Pancreas (tissue), 10 donors: ENCODE results near the gene CDKN1C. TPM values are rescaled to one million over a fixed set of nuclear protein-coding genes. Genes with fewer than 3 reads are reported as not detected.
A peak's percentile ranks its signal among the peaks of the same experiment; 100 is the strongest.

ENCODE experiments used
- ATAC-seq, 4 donors: fragments of 200-7000 bp; cut with Tn5 transposase; one replicate each; pipeline versions ENCODE4 v1.8.0 to v1.9.1; 2020; ENCODE audit warnings: mild to moderate bottlenecking in 4 of 4, moderate library complexity in 4 of 4
- DNase-seq, 6 donors: peaks; one replicate each; pipeline ENCODE4 v3.0.0-alpha.2; 2020
- FAIRE-seq: peaks from 2 replicates; lab custom pipeline; 2012; peaks lifted over from hg19 to GRCh38; lab: Jason Lieb, UNC
- H3K27ac ChIP-seq, 4 donors: fragments of 200-600 bp; sonication (generic); 1 replicate in 3 of 4; 2 replicates in 1 of 4; pipeline versions ENCODE4 v1.5.0 to v1.8.0; 2020
- H3K27me3 ChIP-seq, 4 donors: fragments of 200-600 bp; one replicate each; pipeline ENCODE4 v1.8.0; 2021
- H3K36me3 ChIP-seq, 3 donors: fragments of 200-600 bp; sonication (generic) in 1 of 3; one replicate each; pipeline versions ENCODE4 v1.5.0 to v1.8.0; 2020 to 2021
- H3K4me1 ChIP-seq, 3 donors: fragments of 200-600 bp; one replicate each; pipeline ENCODE4 v1.8.0; 2021
- H3K4me3 ChIP-seq, 4 donors: fragments of 200-600 bp; sonication (generic) in 2 of 4; one replicate each; pipeline versions ENCODE4 v1.5.0 to v1.8.0; 2020 to 2021
- H3K9me3 ChIP-seq, 4 donors: fragments of 200-600 bp; one replicate each; pipeline ENCODE4 v1.8.0; 2021
- CTCF ChIP-seq, 4 donors: fragments of 200-600 bp; sonication (generic) in 3 of 4; IDR thresholded peaks; one replicate each; pipeline versions ENCODE4 v1.5.0 to v1.8.0; 2021; ENCODE audit warnings: antibody characterized with exemption in 4 of 4
- WGBS, 2 donors: extraction: QIAGEN DNeasy Blood & Tissue Kit; methylation state at CpG; one replicate each; pipeline ENCODE4 v1.1.7; 2013; 5-methylcytosine and 5-hydroxymethylcytosine counted together
- intact Hi-C, 3 donors: fragments of 100-400 bp; cut with DNase I; formaldehyde crosslinking; loops; one replicate each; pipeline versions ENCODE4 v1.11.1 to v1.14.2; 2022
- polyA plus RNA-seq, 2 donors: library from polyadenylated mRNA; stranded (reverse); fragments of 200-250 nt; gene quantifications; one replicate each; pipeline ENCODE4 v1.2.3, GENCODE V29; 2013
- total RNA-seq, 6 donors: library from RNA; stranded (reverse); fragmentation: NEBNext Ultra II Directional in 4 of 6; extraction: Animal tissue kit (Norgen Biotek cat#: 25700) in 4 of 6; gene quantifications; one replicate each; pipeline versions ENCODE4 v1.2.1 to v1.2.4, GENCODE V29; 2021 to 2023
- donor health status: healthy with polysubstance abuse.
- donor health status: DM: no; HTN: no; CAD: no; lungs with moderate emphysema.
- donor health status: DM: no; HTN: no; CAD: no.
- donor health status: control.
- donor health status: control.
- donor health status: Bipolar disorder and iron deficiency.
- donor health status: DM: yes; HTN: yes; CAD: no.
- donor health status: DM: no; HTN: no; CAD: no.
- donor health status: DM: no; HTN: no; CAD: no.
- donor health status: DM: yes; HTN: yes; CAD: no.

CDKN1C gene
- total and polyA plus RNA-seq, 8 donors, result 9.2 to 71.4 (median 20.0) TPM

GRCh38 chr11:2893935-2894334 is 8.4 kb upstream of the CDKN1C start:
- intact Hi-C loops, result loop anchor here (5.0 to 10.0 kb wide), 4 partner anchors 359 to 589 kb away; partner anchors contain the start of genes C11orf21 (in 1 of the 3) and TSPAN32 (in 1 of the 3)
- ATAC-seq (no peak), FAIRE-seq (no peak), DNase-seq (peak in 1 of 6 donors; percentile 15)
- Histone ChIP-seq H3K27ac (no peak overlapping the region), H3K4me1 (peaks cover 14 to 23% (median 17%) of the 10 kb centered on the region in 3 donors), H3K4me3 (no peak overlapping the region), H3K27me3 (no peaks in the 10 kb centered on the region), H3K36me3 (no peaks in the 10 kb centered on the region), H3K9me3 (no peaks in the 10 kb centered on the region)
- TF ChIP-seq CTCF (IDR thresholded peaks at IDR 0.05), result no peak
- 86 to 87% methylated on average over 4 of the region's 4 CpGs for WGBS, 2 donors

GRCh38 chr11:2892967-2893528 is 7.5 kb upstream of the CDKN1C start:
- peak in 1 of 4 donors; percentile 2 for ATAC-seq
- Histone ChIP-seq H3K4me1 (peaks cover 14 to 23% (median 17%) of the 10 kb centered on the region in 3 donors), H3K9me3 (no peaks in the 10 kb centered on the region), H3K4me3 (peak overlapping the region in 1 of 4 donors; percentile 29), H3K27me3 (no peaks in the 10 kb centered on the region), H3K27ac (peak overlapping the region in 1 of 4 donors; percentile 3), H3K36me3 (no peaks in the 10 kb centered on the region)
- intact Hi-C loops, result loop anchor here (5.0 to 10.0 kb wide), 4 partner anchors 358 to 588 kb away; partner anchors contain the start of genes C11orf21 (in 1 of the 3) and TSPAN32 (in 1 of the 3)
- no peak for TF ChIP-seq CTCF (IDR thresholded peaks at IDR 0.05)
- DNase-seq, result peak in 2 of 6 donors; percentile 25 to 36
- no peak for FAIRE-seq
- WGBS, 2 donors, result 57 to 59% methylated on average over 4 of the region's 4 CpGs

GRCh38 chr11:2892215-2892966 is 6.8 kb upstream of the CDKN1C start:
- TF ChIP-seq CTCF (IDR thresholded peaks at IDR 0.05), result peak; percentile 69 to 83 (median 80)
- WGBS, 2 donors, result 12 to 15% methylated on average over 31 to 34 of the region's 34 CpGs
- H3K9me3 ChIP-seq, result no peaks in the 10 kb centered on the region
- peaks cover 14 to 23% (median 17%) of the 10 kb centered on the region in 3 donors for H3K4me1 ChIP-seq
- peak in 3 of 6 donors; percentile 46 to 80 (median 64) for DNase-seq
- peak in 3 of 4 donors; percentile 56 to 65 (median 59) for ATAC-seq
- H3K27me3 ChIP-seq, result no peaks in the 10 kb centered on the region
- intact Hi-C loops, result loop anchor here (5.0 to 10.0 kb wide), 4 partner anchors 358 to 588 kb away; partner anchors contain the start of genes C11orf21 (in 1 of the 3) and TSPAN32 (in 1 of the 3)
- FAIRE-seq, result no peak
- H3K36me3 ChIP-seq, result no peaks in the 10 kb centered on the region
- peak overlapping the region in 1 of 4 donors; percentile 29 for H3K4me3 ChIP-seq
- peak overlapping the region in 2 of 4 donors; percentile 3 to 13 for H3K27ac ChIP-seq

GRCh38 chr11:2891326-2892214 is 6.0 kb upstream of the CDKN1C start:
- FAIRE-seq (no peak), ATAC-seq (peak; percentile 29 to 58 (median 40))
- peak overlapping the region in 1 of 4 donors; percentile 26 for H3K27ac ChIP-seq

More at GRCh38 chr11:2891326-2892214, 6.0 kb upstream of the CDKN1C start:
- WGBS, 2 donors, result 38 to 40% methylated on average over 17 of the region's 17 CpGs
- peak; percentile 54 to 89 (median 77) for DNase-seq
- H3K36me3 ChIP-seq, result no peaks in the 10 kb centered on the region
- TF ChIP-seq CTCF (IDR thresholded peaks at IDR 0.05), result no peak
- no peaks in the 10 kb centered on the region for H3K9me3 ChIP-seq
- intact Hi-C loops, result loop anchor here (2.0 to 10.0 kb wide), 5 partner anchors 357 to 587 kb away; partner anchors contain the start of genes C11orf21 (in 1 of the 3) and TSPAN32 (in 1 of the 3)
- H3K4me1 ChIP-seq, result peaks cover 14 to 23% (median 17%) of the 10 kb centered on the region in 3 donors
- peak overlapping the region in 1 of 4 donors; percentile 29 for H3K4me3 ChIP-seq
- H3K27me3 ChIP-seq, result no peaks in the 10 kb centered on the region
